D721Med (cell line): Measurements from ENCODE around the gene CHI3L1.

Experiments used
- DNase-seq: peaks from one replicate; pipeline ENCODE4 v3.0.0; 2011; ENCODE audit warnings: low spot score; ENCODE audit not compliant: insufficient read length
- FAIRE-seq: peaks from 2 replicates; lab custom pipeline; 2011; peaks lifted over from hg19 to GRCh38; lab: Jason Lieb, UNC
- CTCF ChIP-seq: IDR thresholded peaks from 2 replicates; pipeline ENCODE4 v1.5.1; 2012; ENCODE audit warnings: mild to moderate bottlenecking, control low read depth; ENCODE audit not compliant: insufficient read depth; ENCODE audit errors: missing control alignments

CHI3L1 gene

GRCh38 chr1:203163891-203164635 lies 22.4 kb downstream of the CHI3L1 start:
- DNase-seq = no peak
- no peak for FAIRE-seq
- TF ChIP-seq CTCF = no peak

GRCh38 chr1:203162403-203162802 lies 24.1 kb downstream of the CHI3L1 start:
- FAIRE-seq = no peak
- DNase-seq = no peak
- TF ChIP-seq CTCF = no peak

- DNase-seq = no peak
- FAIRE-seq = no peak
- no peak for TF ChIP-seq CTCF
Observed at GRCh38 chr1:203161703-203162102, 24.8 kb downstream of the CHI3L1 start.

- TF ChIP-seq CTCF = no peak
- no peak for DNase-seq
- no peak for FAIRE-seq
Observed at GRCh38 chr1:203161175-203161574, 25.3 kb downstream of the CHI3L1 start.

GRCh38 chr1:203159844-203160243 lies 26.7 kb downstream of the CHI3L1 start:
- TF ChIP-seq CTCF = no peak
- no peak for DNase-seq
- no peak for FAIRE-seq

GRCh38 chr1:203158960-203159665 lies 27.4 kb downstream of the CHI3L1 start:
- DNase-seq (no peak), FAIRE-seq (no peak)
- TF ChIP-seq CTCF = no peak

GRCh38 chr1:203158423-203158822 lies 28.1 kb downstream of the CHI3L1 start:
- FAIRE-seq = no peak
- no peak for DNase-seq
- no peak for TF ChIP-seq CTCF
